ENCODE measurements around the gene GALNT18. TPM values are rescaled to one million over a fixed set of nuclear protein-coding genes. Genes with fewer than 3 reads are reported as not detected.

The GALNT18 gene
- total and polyA plus RNA-seq, 4 donors = 2.1 to 11.0 (median 3.8) TPM

GRCh38 chr11:11537871-11538270, 83.9 kb downstream of the GALNT18 start:
- Histone ChIP-seq H3K27me3 (ENCODE audit: control insufficient read depth in 4 of 4, insufficient read depth in 4 of 4, low read length in 3 of 4) (no peaks in the 10 kb centered on the region), H3K4me3 (ENCODE audit: low read depth in 1 of 3, low read length in 3 of 3) (no peak overlapping the region), H3K4me1 (ENCODE audit: control insufficient read depth in 4 of 4, insufficient read depth in 4 of 4, low read length in 3 of 4) (peaks cover 0 to 5% (median 0%) of the 10 kb centered on the region in 4 donors), H3K9me3 (ENCODE audit: control insufficient read depth in 4 of 4, low read length in 3 of 4) (no peaks in the 10 kb centered on the region), H3K27ac (ENCODE audit: low read depth in 1 of 2, low read length in 2 of 2) (no peak overlapping the region), H3K36me3 (ENCODE audit: control insufficient read depth in 4 of 4, insufficient read depth in 3 of 4, low read depth in 1 of 4, low read length in 3 of 4) (no peaks in the 10 kb centered on the region), H3K9ac (ENCODE audit: low read depth in 1 of 2, low read length in 2 of 2) (no peak overlapping the region)
- DNase-seq (ENCODE audit: low spot score) = no peak
- TF ChIP-seq ATF3 (IDR thresholded peaks at IDR 0.05) (no peak), FOXA1 (IDR thresholded peaks at IDR 0.05) (no peak), FOXA2 (IDR thresholded peaks at IDR 0.05) (no peak), ZBTB33 (IDR thresholded peaks at IDR 0.05) (no peak), TAF1 (conservative IDR thresholded peaks at IDR 0.05) (no peak), MAX (IDR thresholded peaks at IDR 0.05) (no peak)
- WGBS = 78% methylated on average over 5 of the region's 5 CpGs

GRCh38 chr11:11537372-11537771, 84.4 kb downstream of the GALNT18 start:
- no peak for DNase-seq (ENCODE audit: low spot score)
- no peak overlapping the region for H3K9ac ChIP-seq (ENCODE audit: low read depth in 1 of 2, low read length in 2 of 2)
- no peaks in the 10 kb centered on the region for H3K9me3 ChIP-seq (ENCODE audit: control insufficient read depth in 4 of 4, low read length in 3 of 4)
- no peak overlapping the region for H3K4me3 ChIP-seq (ENCODE audit: low read depth in 1 of 3, low read length in 3 of 3)
- WGBS = 83% methylated on average over 2 of the region's 2 CpGs
- no peaks in the 10 kb centered on the region for H3K36me3 ChIP-seq (ENCODE audit: control insufficient read depth in 4 of 4, insufficient read depth in 3 of 4, low read depth in 1 of 4, low read length in 3 of 4)
- TF ChIP-seq GABPA (IDR thresholded peaks at IDR 0.05 in 1 of 2, conservative IDR thresholded peaks at IDR 0.05 in 1 of 2) (no peak), TAF1 (conservative IDR thresholded peaks at IDR 0.05) (no peak), EGR1 (IDR thresholded peaks at IDR 0.05; ENCODE audit: low read depth in 2 of 2) (no peak), RXRA (IDR thresholded peaks at IDR 0.05) (no peak), CTCF (IDR thresholded peaks at IDR 0.05; ENCODE audit: low read depth, low read length, missing input control) (no peak), NR2F2 (IDR thresholded peaks at IDR 0.05) (no peak), SP1 (IDR thresholded peaks at IDR 0.05) (no peak), REST (IDR thresholded peaks at IDR 0.05) (no peak), YY1 (IDR thresholded peaks at IDR 0.05) (no peak), ZBTB33 (IDR thresholded peaks at IDR 0.05) (no peak), MAX (IDR thresholded peaks at IDR 0.05) (no peak), HNF4G (IDR thresholded peaks at IDR 0.05) (no peak), RAD21 (IDR thresholded peaks at IDR 0.05) (no peak), JUND (IDR thresholded peaks at IDR 0.05) (no peak), FOXA1 (IDR thresholded peaks at IDR 0.05) (no peak), FOXA2 (IDR thresholded peaks at IDR 0.05) (no peak), ATF3 (IDR thresholded peaks at IDR 0.05) (no peak)
- no peaks in the 10 kb centered on the region for H3K27me3 ChIP-seq (ENCODE audit: control insufficient read depth in 4 of 4, insufficient read depth in 4 of 4, low read length in 3 of 4)
- no peak overlapping the region for H3K27ac ChIP-seq (ENCODE audit: low read depth in 1 of 2, low read length in 2 of 2)
- peaks cover 0 to 5% (median 0%) of the 10 kb centered on the region in 4 donors for H3K4me1 ChIP-seq (ENCODE audit: control insufficient read depth in 4 of 4, insufficient read depth in 4 of 4, low read length in 3 of 4)

Measured in liver (tissue), 9 donors.